HG03442 (cell line): Measurements from ENCODE around the gene C2orf42.
"Not testable (repeated sequence)": the region's sequence is repeated elsewhere in the genome, so short reads cannot be mapped to it uniquely, and the experiment has no call there.

Experiments
- ATAC-seq: cut with Tn5 transposase; IDR thresholded peaks from one replicate; pipeline ENCODE4 v1.9.1; 2021; ENCODE audit warnings: mild to moderate bottlenecking, moderate library complexity; ENCODE audit not compliant: unreplicated experiment

The C2orf42 gene

DNA sequence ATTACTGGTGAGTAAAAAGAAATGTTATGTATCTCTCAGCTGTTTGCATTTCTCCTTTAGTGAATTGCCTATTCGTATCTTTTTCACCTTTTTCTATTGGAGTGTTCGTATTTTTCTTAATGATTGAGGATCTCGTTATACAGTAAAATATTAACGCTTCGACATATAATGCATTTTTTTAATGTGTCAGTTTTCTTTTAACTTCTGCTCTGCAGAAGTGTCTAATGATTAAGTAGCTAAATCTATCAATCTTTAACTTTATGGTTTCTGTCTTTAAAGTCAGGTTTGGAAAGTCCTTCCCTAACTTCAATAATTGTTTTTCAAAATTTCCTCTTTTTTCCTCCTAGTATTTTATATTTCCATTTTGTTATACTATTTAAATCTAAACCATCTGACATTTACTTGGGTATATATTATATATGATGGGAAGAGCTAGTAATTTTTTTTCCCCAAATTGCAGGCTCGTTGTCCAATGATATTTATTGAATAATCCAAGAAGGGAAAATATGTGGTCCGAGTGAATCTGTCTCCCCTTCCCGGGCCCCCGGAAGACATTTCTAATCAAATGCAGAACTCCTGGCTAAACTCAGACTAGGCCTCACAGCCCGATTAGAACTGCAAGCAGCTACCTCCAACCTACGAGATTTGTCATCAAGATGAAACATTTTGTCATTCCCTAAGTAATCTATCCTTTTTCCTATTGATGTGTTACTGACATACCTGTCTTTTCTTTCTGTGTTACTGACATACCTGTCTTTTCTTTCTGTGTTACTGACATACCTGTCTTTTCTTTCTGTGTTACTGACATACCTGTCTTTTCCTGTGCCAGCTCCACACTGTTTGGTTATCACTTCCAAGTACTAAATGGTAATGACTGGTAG lies 86.3 kb downstream of the C2orf42 start:
- ATAC-seq = no peak

DNA sequence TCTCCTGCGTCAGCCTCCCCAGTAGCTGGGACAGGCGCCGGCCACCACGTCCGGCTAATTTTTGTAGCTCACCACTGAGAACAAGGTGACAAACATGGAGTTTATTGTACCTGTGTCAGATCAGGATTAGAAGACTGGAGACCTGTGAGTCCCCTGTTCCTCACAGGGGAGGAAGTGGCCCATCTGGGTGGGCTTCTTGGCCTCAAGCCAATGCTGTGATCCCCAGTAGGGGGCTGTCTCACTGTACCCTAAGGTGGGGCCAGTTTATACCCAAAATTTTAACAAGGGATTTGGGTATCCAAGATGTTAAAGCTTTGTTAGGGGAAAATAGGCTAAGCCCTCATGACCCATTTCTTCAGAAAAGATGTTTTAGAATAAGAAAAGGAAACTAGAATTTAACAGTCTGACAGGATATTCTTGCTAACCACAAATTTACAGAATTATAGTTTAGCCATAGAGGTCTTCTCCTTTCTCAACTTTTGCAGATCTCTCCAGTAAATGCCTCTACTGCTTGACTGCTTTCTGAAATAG lies 87.2 kb downstream of the C2orf42 start:
- no peak for ATAC-seq

DNA sequence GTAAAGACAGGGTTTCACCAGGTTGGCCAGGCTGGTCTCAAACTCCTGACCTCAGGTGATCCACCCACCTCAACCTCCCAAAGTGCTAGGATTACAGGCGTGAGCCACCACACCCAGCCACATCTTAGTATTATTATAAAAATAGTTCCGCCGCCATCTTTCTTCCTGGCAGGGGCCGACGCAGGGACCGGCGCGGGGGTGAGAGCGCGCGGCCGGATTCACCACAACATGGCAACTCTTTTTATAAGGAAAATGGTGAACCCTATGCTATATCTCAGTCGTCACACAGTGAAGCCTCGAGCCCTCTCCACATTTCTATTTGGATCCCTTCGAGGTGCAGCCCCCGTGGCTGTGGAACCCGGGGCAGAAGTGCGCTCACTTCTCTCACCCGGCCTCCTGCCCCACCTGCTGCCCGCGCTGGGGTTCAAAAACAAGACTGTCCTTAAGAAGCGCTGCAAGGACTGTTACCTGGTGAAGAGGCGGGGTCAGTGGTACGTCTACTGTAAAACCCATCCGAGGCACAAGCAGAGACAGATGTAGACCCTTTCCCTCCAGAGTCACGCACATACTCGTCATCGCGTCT lies 88.4 kb downstream of the C2orf42 start:
- not testable (repeated sequence) for ATAC-seq

DNA sequence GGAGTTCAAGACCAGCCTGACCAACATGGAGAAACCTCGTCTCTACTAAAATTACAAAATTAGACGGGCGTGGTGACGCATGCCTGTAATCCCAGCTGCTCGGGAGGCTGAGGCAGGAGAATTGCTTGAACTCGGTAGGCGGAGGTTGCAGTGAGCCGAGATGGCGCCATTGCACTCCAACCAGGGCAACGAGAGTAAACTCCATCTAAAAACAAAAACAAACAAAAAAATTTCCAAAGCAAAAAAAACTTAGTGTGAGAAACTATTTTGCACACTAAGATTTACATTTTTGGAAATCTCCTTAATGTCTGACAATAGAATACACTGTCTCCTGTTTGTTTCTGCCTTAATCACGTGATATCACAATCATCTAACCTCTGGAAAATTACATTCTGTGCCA lies 89.1 kb downstream of the C2orf42 start:
- ATAC-seq = not testable (repeated sequence)

DNA sequence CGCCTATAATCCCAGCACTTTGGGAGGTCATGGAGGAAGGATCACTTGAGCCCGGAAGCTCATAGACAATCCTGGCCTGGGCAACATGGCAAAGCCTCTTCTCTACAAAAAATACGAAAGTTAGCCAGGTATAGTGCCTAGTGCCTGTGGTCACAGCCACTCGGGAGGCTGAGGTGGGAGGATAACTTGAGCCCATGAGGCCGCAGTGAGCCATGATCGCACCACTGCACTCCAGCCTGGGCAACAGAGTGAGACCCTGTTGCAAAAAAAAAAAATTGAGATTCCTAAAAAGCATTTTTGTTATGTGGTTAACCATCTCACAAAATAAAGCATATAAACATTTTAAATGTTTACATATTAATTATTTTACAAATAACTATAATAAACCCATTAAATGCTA lies 89.6 kb downstream of the C2orf42 start:
- ATAC-seq = no peak
